HG02970 (cell line): Measurements from ENCODE around the gene F7.
"Not testable (repeated sequence)": the region's sequence is repeated elsewhere in the genome, so short reads cannot be mapped to it uniquely, and the experiment has no call there.

ENCODE experiments used
- ATAC-seq: cut with Tn5 transposase; IDR thresholded peaks from one replicate; pipeline ENCODE4 v1.9.1; 2021; ENCODE audit warnings: mild to moderate bottlenecking, moderate library complexity, moderate number of reproducible peaks; ENCODE audit not compliant: unreplicated experiment, low FRiP score

F7 gene

DNA sequence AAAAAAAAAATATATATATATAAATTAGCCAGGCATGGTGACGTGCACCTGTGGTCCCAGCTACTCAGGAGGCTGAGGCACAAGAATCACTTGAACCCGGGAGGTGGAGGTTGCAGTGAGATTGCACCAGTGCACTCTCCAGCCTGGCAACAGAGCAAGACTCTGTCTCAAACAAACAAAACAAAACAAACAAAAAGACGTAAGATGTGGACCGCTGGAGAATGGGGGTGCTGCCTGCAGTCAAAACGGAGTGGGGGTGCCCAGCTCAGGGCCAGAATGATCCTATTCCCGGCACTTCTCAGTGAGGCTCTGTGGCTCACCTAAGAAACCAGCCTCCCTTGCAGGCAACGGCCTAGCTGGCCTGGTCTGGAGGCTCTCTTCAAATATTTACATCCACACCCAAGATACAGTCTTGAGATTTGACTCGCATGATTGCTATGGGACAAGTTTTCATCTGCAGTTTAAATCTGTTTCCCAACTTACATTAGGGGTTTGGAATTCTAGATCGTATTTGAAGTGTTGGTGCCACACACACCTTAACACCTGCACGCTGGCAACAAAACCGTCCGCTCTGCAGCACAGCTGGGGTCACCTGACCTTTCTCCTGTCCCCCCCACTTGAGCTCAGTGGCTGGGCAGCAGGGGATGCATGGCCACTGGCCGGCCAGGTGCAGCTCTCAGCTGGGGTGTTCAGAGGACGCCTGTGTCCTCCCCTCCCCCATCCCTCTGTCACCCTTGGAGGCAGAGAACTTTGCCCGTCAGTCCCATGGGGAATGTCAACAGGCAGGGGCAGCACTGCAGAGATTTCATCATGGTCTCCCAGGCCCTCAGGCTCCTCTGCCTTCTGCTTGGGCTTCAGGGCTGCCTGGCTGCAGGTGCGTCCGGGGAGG lies at the start of gene F7:
TSS of gene F7 (plus strand) at position 760 of the 889 bp plus-strand sequence. CDS start at position 811, 51 bp downstream.
- ATAC-seq = no peak

GRCh38 chr13:113057084-113057483 lies 48.5 kb upstream of the F7 start:
- no peak for ATAC-seq

DNA sequence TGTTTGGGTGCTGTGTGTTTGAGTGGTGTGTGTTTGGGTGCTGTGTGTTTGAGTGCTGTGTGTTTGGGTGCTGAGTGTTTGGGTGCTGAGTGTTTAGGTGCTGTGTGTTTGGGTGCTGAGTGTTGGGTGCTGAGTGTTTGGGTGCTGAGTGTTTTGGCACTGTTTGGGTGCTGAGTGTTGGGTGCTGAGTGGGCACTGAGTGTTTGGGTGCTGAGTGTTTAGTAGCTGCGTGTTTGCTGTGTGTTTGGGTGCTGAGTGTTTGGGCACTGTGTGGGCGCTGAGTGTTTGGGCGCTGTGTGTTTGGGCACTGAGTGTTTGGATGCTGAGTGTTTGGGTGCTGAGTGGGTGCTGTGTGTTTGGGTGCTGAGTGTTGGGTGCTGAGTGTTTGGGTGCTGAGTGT lies 48.0 kb upstream of the F7 start:
- not testable (repeated sequence) for ATAC-seq

- no peak for ATAC-seq
These were observed 47.2 kb upstream of the F7 start for GRCh38 chr13:113058129-113058987.

DNA sequence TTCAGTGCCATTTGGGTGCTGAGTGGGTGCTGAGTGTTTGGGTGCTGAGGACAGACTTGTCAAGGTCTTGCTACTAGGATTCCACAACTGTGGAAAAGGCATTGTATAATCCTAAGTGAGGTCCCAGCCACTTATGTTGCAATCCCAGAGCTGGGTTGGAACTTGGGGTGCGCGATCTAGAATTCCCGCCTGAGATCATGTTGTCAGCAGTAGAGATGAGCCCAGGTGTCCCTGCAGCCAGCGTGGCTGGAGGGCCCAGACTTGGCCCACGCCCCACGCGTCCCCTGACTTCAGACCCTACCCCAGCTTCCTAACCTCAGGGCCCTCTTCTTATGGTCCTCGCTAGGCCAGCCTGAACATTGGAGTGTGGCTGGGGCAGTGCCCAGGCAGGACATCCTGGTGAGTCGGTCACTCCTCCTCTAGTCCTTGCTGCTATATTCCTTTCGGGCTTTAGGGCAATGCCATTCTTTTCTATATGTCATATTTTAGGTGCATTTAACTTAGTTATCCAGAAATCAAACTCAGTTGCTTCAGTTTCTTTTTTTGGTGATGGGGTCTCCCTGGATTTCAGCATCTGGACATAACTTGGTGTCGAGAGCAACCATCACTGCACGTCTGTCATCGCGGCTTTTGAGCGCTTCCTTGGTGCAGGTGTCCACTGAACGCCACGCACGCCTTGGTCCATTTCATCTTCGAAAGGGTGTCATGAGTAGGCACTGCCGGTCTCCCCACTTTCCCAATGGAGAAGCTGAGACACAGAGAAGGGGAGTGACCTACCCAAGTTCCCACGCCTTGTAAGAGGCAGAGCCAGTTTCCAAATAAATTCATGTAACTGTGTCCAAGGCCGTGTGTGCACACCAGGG lies 46.4 kb upstream of the F7 start:
- ATAC-seq = no peak

- no peak for ATAC-seq
These were observed 45.7 kb upstream of the F7 start for GRCh38 chr13:113059891-113060290.

- no peak for ATAC-seq
These were observed 44.9 kb upstream of the F7 start for GRCh38 chr13:113060557-113061270.

DNA sequence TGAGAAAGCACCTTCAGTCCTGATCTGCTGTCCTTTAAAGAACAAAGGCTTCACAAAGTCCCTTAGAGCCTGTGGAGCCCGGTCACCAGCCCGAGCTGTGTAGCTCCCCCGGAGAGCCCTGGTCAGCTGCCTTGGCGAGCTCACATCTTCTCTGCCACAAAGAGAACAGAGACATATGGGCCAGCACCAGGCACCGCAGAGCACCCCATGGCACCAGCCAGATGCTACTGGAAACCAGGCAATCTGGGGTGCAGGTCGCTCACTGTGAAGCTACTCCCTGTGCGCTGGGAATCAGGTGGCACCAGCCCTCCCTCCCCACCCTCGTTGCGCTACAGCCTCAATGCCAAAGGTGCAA lies 44.3 kb upstream of the F7 start:
- ATAC-seq = no peak

- no peak for ATAC-seq
These were observed 43.7 kb upstream of the F7 start for GRCh38 chr13:113061796-113062425.

- ATAC-seq = no peak
These were observed 42.9 kb upstream of the F7 start for GRCh38 chr13:113062691-113063090.

DNA sequence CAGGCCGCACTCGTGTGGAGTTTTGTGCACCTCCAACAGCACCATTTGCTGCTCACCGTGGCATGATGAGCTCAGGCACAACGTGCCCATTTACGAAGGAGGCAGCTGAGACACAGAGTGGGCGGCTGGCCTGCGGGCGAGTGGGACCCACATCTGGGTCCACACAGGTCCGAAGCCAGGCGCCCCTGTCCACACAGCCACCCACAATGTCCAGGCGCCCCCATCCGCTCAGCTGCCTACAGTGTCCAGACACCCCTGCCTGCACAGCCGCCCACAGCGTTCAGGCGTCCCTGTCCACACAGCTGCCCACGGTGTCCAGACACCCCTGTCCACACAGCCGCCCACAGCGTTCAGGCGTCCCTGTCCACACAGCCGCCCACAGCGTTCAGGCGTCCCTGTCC lies 42.5 kb upstream of the F7 start:
- no peak for ATAC-seq

GRCh38 chr13:113064000-113064533 lies 41.5 kb upstream of the F7 start:
- no peak for ATAC-seq

DNA sequence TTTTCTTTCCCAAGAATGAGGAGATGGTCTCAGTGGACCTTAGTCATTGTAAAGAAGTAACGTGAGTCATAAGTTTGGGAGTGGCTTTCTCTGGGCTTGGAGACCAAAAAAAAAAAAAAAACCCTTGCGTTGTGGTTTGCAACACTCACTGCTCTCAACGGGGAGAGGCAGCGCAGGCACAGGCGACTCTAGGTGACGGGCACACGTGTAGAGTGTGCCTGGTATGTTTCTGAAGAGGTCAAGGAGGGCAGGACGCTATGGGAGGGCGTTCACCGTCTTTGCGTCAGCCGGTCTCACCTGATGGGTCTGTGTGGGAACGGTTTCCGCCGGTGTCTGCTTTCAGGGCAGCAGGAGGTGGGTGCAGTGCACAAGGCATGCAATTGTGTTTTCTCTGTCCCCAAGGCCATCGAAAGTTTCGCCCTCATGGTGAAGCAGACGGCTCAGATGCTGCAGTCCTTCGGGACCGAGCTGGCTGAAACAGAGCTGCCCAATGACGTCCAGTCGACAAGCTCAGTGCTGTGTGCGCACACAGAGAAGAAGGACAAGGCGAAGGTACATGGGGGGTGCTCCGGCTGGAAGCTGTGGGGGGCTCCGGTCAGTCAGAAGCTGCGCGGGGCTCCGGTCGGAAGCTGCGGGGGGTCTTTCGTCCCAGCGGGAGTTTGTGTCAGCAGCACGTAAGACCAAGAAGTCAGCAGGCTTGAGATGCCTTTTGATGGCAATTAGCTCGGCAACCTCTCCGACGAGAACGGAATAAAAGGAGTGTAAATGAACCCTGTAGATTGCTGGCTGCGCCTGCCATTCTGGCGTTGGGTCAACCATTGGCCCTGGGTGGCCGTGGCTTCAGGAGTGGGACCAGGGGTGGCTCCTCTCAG lies 40.8 kb upstream of the F7 start:
- ATAC-seq = no peak

- ATAC-seq = no peak
These were observed 40.0 kb upstream of the F7 start for GRCh38 chr13:113065406-113066141.

DNA sequence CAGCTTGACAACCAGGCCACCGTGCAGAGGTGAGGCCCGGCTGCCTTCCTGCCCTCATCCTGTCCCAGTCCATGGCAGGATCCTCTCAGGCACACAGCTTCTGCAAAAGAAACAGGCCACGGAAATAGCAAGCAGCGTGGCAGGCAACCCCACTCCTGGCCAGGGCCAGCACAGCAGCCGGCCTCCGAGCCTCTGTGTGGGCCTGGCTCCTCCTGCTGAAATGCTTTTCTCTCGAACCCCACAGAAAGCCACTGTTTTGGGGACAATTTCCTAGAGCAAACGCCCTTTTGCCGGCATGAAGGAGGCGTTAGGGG lies 39.5 kb upstream of the F7 start:
- no peak for ATAC-seq

DNA sequence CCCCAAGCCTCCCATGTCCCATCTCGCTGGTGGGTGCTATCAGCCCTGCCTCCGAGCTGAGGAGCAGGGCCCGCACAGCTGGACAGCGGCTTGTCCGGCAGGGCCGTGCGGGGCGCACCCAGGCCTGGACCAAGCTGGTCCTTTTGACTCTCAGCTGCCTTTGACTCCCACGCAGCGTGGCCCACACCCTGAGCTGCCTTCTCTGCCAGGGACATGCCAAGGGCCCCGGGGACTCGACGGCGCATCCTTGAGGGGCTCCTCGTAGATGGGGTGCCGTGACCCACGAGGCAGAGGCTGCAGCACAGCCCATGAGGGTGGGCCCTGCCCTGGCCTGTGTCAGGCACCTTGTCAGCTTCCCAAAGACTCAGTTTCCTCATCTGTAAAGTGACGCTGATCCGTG lies 38.8 kb upstream of the F7 start:
- ATAC-seq = no peak

DNA sequence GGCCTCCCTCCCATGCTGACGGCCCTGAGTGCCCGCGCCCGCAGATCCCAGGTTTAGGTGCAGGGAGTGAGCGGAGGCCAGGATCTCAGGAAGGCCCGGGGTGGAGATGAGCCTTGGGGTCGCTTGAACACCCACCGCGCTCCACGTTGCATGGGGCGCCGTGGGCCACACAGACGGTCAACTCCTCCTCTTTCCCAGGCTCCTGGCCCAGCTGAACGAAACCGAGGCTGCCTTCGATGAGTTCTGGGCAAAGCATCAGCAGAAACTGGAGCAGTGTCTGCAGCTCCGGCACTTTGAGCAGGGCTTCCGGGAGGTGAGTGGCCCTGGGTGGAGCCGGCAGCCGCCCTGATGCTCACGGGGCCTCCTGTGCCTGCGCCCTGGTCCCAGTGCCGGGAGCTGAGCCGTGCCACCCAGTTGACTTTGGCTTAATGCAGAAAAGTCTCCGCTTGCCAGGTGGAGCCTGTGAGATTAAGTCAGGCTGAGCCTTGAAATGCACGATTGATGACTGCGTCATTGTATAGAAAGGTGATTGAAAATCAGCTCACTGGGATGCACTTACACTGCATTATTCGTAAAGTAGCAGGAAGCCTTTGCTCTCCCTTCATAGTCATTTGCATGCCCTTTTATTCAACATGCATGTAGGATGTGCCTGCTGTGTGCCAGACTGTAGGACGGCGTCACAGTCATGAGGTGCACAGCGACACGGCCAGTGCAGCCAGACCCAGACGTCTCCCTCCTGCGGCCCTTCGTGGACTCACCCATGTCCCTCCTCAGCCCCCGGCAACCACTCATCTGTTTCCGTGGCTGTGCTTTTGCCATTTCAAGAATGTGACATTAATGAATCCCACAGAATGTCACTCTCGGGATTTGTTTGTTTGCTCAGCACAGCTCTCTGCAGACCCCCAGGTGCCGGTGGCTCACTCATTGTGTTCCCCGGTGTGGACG lies 35.5 kb upstream of the F7 start:
- ATAC-seq = no peak
